ENCODE measurements around the gene HEXIM2. TPM values are rescaled to one million over a fixed set of nuclear protein-coding genes. Genes with fewer than 3 reads are reported as not detected.

The HEXIM2 gene
- total RNA-seq, 1 experiment from 2014 or later, result 19.9 TPM

- TF ChIP-seq EZH2 (IDR thresholded peaks at IDR 0.05; ENCODE audit: low read length, unreplicated experiment) (no peak), EZH2phosphoT487 (IDR thresholded peaks at IDR 0.05; ENCODE audit: borderline replicate concordance, low read length) (no peak), CTCF (conservative IDR thresholded peaks at IDR 0.05; ENCODE audit: low read depth, low read length) (peak; percentile 98)
- CTCF ChIA-PET, result interaction anchor here (0.5 to 2.8 kb wide), 11 partner anchors 10 to 207 kb away, joined by 3 to 20 read pairs (median 8); partner anchors contain the start of gene ACBD4
- peak; percentile 92 for DNase-seq
- Histone ChIP-seq H3K4me3 (ENCODE audit: low read length) (no peak overlapping the region), H4K20me1 (ENCODE audit: low read length) (no peaks in the 10 kb centered on the region), H3F3A (ENCODE audit: low read length, unreplicated experiment) (no peaks in the 10 kb centered on the region), H2AFZ (ENCODE audit: low read length) (peak overlapping the region; percentile 65), H3K27me3 (ENCODE audit: low read length) (no peaks in the 10 kb centered on the region), H3K9me3 (ENCODE audit: low read length) (no peaks in the 10 kb centered on the region), H3K9ac (ENCODE audit: low read length) (no peak overlapping the region), H3K79me2 (ENCODE audit: low read length) (0 out of 2 replicates have a peak, but pooled peaks cover 6% of the 10 kb centered on the region), H3K4me1 (ENCODE audit: insufficient read depth, low read length) (peaks cover 12% of the 10 kb centered on the region), H3K36me3 (ENCODE audit: low read depth, low read length) (no peaks in the 10 kb centered on the region), H3K9me2 (replicated peaks; ENCODE audit: low read length) (no peaks in the 10 kb centered on the region), H3K4me2 (ENCODE audit: low read length) (peak overlapping the region; percentile 40; the same call in 1 of the 2 replicates), H3K27ac (ENCODE audit: low read length) (no peak overlapping the region)
- POLR2A ChIA-PET (ENCODE audit: unreplicated experiment), result interaction anchor here (0.6 to 1.2 kb wide), 3 partner anchors 98 to 205 kb away, joined by 3 to 5 read pairs (median 4); partner anchors contain the start of gene MAP3K14
- no TSS peak for BruUV-seq (replicated peaks)
- peak; percentile 76 for ATAC-seq
- intact Hi-C loops (cut with micrococcal nuclease), result loop anchor here (1.0 to 5.0 kb wide), 3 partner anchors 16 to 613 kb away; no protein-coding TSS in a partner anchor
Measured at GRCh38 chr17:45218895-45219661, 57.4 kb downstream of the HEXIM2 start.

Small RNA genes lying within 50 kb of the gene (microRNA-seq; reads per million reads assigned to microRNA genes)
- gene MIR6784 (ENCODE audit: unreplicated experiment), result 1.0 reads per million

Other genes with a start within 250 kb of the HEXIM2 start
- 0.29 and 0.46 TPM in 2 replicates for gene GFAP, start 246.4 kb upstream of the HEXIM2 start, total RNA-seq (2014; rRNA removed)
- 25.0 and 28.5 TPM in 2 replicates for gene KIF18B, start 214.1 kb upstream of the HEXIM2 start, total RNA-seq (2014; rRNA removed)
- 2.8 and 4.1 TPM in 2 replicates for gene C1QL1, start 193.6 kb upstream of the HEXIM2 start, total RNA-seq (2014; rRNA removed)
- 56.2 and 59.5 TPM in 2 replicates for gene DCAKD, start 110.2 kb upstream of the HEXIM2 start, total RNA-seq (2014; rRNA removed)
- 99.2 and 117 TPM in 2 replicates for gene NMT1, start 100.6 kb upstream of the HEXIM2 start, total RNA-seq (2014; rRNA removed)
- 35.1 and 55.3 TPM in 2 replicates for gene PLCD3, start 29.4 kb upstream of the HEXIM2 start, total RNA-seq (2014; rRNA removed)
- gene ACBD4, start 26.2 kb upstream of the HEXIM2 start, total RNA-seq (2014; rRNA removed), result 12.9 and 17.3 TPM in 2 replicates
- 47.3 and 59.0 TPM in 2 replicates for gene HEXIM1, start 13.4 kb upstream of the HEXIM2 start, total RNA-seq (2014; rRNA removed)
- 8.2 and 14.2 TPM in 2 replicates for gene FMNL1, start 60.0 kb downstream of the HEXIM2 start, total RNA-seq (2014; rRNA removed)
- gene SPATA32, start 100.2 kb downstream of the HEXIM2 start, total RNA-seq (2014; rRNA removed), result not detected in 2 replicates
- 15.9 and 16.8 TPM in 2 replicates for gene MAP3K14, start 155.1 kb downstream of the HEXIM2 start, total RNA-seq (2014; rRNA removed)

Data from PC-3 (cell line).